ENCODE measurements around the gene CHN2. TPM values are rescaled to one million over a fixed set of nuclear protein-coding genes. Genes with fewer than 3 reads are reported as not detected.

Gene CHN2
- total RNA-seq, 1 experiment from 2014 or later: 3.5 TPM

DNA sequence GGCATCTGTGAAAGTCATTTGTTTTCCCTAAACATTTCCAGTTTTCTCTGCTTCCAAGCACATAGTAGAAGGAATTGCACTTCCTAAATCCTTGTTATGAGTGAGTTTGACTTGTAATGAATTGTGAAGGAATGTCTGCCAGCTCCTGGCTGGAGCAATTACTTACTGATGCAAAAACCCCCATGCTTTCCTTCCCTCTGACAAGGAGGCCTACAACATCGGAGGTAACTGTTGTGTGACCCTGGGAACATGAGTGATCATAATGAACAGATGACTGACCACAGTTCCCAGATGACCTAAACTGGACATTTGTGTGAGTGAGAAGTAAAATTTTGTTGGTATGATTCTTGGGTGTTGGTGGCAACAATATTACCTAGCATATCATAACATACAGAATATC, 26.9 kb upstream of the CHN2 start:
- H3K27me3 ChIP-seq: no peaks in the 10 kb centered on the region; the same call in 1 of the 2 replicates
- no peaks in the 10 kb centered on the region for H3K9me3 ChIP-seq (replicated peaks)

DNA sequence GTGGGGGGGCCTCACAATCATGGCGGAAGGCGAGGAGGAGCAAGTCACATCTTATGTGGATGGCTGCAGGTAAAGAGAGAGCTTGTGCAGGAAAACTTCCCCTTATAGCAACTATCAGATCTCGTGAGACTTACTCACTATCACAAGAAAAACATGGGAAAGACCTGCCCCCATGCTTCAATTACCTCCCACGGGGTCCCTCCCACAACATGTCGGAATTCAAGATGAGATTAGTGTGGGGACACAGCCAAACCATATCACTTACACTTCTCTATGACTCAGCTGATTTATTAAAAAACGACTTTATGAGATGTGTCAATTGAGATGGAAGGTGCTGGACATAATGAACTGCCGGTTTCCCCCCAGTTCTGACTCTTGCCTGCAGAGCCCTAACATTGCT, 23.8 kb upstream of the CHN2 start:
- Histone ChIP-seq H3K36me3 (no peaks in the 10 kb centered on the region; the same call in 1 of the 2 replicates), H3K27me3 (no peaks in the 10 kb centered on the region; the same call in 1 of the 2 replicates), H3K4me3 (no peak overlapping the region), H3K27ac (no peak overlapping the region), H3K4me1 (no peaks in the 10 kb centered on the region), H3K9me3 (replicated peaks) (no peaks in the 10 kb centered on the region)
- DNase-seq: no peak

More for the DNA sequence above, 26.9 kb upstream of the CHN2 start:
- Histone ChIP-seq H3K4me1 (no peaks in the 10 kb centered on the region), H3K36me3 (no peaks in the 10 kb centered on the region; the same call in 1 of the 2 replicates), H3K27ac (no peak overlapping the region), H3K4me3 (no peak overlapping the region)
- no peak for DNase-seq

DNA sequence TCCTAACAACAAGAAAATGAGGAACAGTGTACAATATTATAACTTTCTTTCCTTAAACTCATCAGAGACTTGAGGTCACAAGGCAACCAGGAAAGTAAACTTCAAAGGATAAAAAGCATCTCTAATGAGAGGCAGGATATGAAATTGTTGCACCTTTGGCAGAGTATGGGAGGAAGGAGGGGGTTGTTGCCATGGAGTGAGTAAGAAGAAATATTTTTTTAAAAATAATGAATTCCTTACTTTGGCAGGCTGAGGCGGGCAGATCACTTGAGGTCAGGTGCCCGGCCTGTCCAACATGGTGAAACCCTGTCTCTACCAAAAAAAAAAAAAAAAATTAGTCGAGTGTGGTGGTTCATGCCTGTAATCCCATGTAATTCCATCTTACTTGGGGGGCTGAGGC, 21.1 kb upstream of the CHN2 start:
- no peak for DNase-seq
- H3K4me1 ChIP-seq: no peaks in the 10 kb centered on the region
- no peaks in the 10 kb centered on the region; the same call in 1 of the 2 replicates for H3K27me3 ChIP-seq
- no peak overlapping the region for H3K27ac ChIP-seq
- H3K4me3 ChIP-seq: no peak overlapping the region
- no peaks in the 10 kb centered on the region; the same call in 1 of the 2 replicates for H3K36me3 ChIP-seq
- no peaks in the 10 kb centered on the region for H3K9me3 ChIP-seq (replicated peaks)

DNA sequence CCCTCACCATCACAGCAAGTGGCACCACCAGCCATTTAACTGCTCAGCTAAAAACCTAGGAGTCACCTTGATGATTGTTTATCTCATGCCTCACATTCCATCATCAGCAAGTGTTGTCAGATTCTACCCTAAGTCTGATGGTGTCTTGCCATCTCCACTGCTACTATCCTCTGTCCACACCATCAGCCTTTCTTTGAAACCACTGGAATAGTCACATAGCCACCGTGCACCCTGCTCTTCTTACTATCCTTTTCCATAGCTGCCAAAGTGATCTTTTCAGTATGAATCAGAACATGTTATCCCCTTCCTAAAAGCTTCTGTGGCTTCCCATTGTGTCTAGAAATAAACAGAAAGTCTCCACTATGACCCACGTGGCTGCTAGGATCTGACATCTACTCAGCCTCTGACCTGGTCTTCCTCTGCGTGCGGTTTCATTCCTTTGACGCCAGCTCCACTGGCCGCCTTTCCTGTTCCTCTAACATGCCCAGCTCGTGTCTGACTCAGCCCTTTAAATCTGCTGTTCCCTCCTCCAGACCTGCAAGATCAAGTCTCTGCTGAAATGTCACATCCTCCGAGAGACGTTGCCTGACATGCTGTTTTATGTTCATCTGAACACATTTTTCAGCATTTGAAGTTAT, 16.5 kb upstream of the CHN2 start:
- H3K36me3 ChIP-seq: no peaks in the 10 kb centered on the region

GRCh38 chr7:29179115-29179514, 15.5 kb upstream of the CHN2 start:
- no peak for DNase-seq

More for the DNA sequence above, 16.5 kb upstream of the CHN2 start:
- no peak for DNase-seq
- Histone ChIP-seq H3K9me3 (replicated peaks) (no peaks in the 10 kb centered on the region), H3K27me3 (no peaks in the 10 kb centered on the region), H3K27ac (no peak overlapping the region), H3K4me1 (no peaks in the 10 kb centered on the region), H3K4me3 (no peak overlapping the region)

DNA sequence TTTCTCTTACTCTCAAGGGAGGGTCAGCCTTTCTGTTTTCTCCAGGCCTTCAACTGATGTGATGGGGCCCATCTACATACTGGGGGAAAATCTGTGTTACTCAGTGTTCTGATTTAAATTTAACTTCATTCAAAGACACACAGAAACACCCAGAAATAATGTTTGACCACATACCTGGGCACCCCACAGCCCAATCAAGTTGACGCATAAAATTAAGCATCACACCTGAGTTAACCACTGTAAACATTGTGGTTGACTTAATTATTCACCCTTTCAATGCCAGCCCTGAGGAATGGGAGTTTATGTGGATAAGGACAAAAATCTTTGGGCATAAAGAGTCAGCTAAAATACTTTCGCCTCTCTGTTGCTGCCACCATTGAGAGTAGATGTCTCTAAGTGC, 10.0 kb upstream of the CHN2 start:
- Histone ChIP-seq H3K9me3 (replicated peaks) (no peaks in the 10 kb centered on the region), H3K27ac (no peak overlapping the region), H3K27me3 (no peaks in the 10 kb centered on the region), H3K4me3 (no peak overlapping the region), H3K36me3 (no peaks in the 10 kb centered on the region), H3K4me1 (no peaks in the 10 kb centered on the region)
- DNase-seq: no peak

More at GRCh38 chr7:29179115-29179514, 15.5 kb upstream of the CHN2 start:
- no peak overlapping the region for H3K27ac ChIP-seq
- H3K4me1 ChIP-seq: no peaks in the 10 kb centered on the region
- no peaks in the 10 kb centered on the region for H3K9me3 ChIP-seq (replicated peaks)
- H3K36me3 ChIP-seq: no peaks in the 10 kb centered on the region
- H3K4me3 ChIP-seq: no peak overlapping the region
- no peaks in the 10 kb centered on the region for H3K27me3 ChIP-seq

DNA sequence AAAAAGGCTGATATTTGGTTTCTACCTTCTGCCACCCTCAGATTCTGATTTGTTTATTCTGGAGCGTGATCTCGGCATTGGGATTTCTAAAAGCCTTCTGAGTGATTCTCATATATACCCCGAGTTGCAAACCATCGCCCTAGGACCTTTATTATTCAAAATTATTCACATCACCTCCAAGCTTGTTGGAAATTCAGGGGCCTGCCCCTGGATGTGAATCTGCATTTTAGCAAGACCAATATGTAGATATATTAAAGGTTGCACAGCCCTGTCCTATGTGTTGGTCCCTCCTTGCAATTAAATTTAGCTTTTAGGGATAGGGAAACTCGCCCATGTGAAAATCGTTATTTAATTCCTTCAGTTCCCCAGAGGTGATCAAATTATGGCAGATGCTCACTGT, 9.0 kb upstream of the CHN2 start:
- H3K4me1 ChIP-seq: no peaks in the 10 kb centered on the region; the same call in 1 of the 2 replicates
- H3K9me3 ChIP-seq (replicated peaks): no peaks in the 10 kb centered on the region
- DNase-seq: no peak
- no peak overlapping the region for H3K4me3 ChIP-seq
- no peaks in the 10 kb centered on the region for H3K27me3 ChIP-seq
- H3K27ac ChIP-seq: no peak overlapping the region
- H3K36me3 ChIP-seq: no peaks in the 10 kb centered on the region

- H3K9me3 ChIP-seq (replicated peaks): no peaks in the 10 kb centered on the region
- H3K27me3 ChIP-seq: no peaks in the 10 kb centered on the region; the same call in 1 of the 2 replicates
- DNase-seq: peak; percentile 56 to 73
- no peaks in the 10 kb centered on the region; the same call in 1 of the 2 replicates for H3K4me1 ChIP-seq
- H3K4me3 ChIP-seq: no peak overlapping the region
- H3K27ac ChIP-seq: no peak overlapping the region
- no peaks in the 10 kb centered on the region for H3K36me3 ChIP-seq
Observed at GRCh38 chr7:29189743-29190201, 4.8 kb upstream of the CHN2 start.

GRCh38 chr7:29190349-29191045, 4.1 kb upstream of the CHN2 start:
- H3K27me3 ChIP-seq: no peaks in the 10 kb centered on the region; the same call in 1 of the 2 replicates
- no peak overlapping the region for H3K27ac ChIP-seq
- DNase-seq: peak in 1 of 2 experiments; percentile 8
- H3K4me3 ChIP-seq: no peak overlapping the region
- H3K9me3 ChIP-seq (replicated peaks): no peaks in the 10 kb centered on the region
- H3K36me3 ChIP-seq: no peaks in the 10 kb centered on the region
- H3K4me1 ChIP-seq: no peaks in the 10 kb centered on the region; the same call in 1 of the 2 replicates

- no peak overlapping the region for H3K4me3 ChIP-seq
- H3K9me3 ChIP-seq (replicated peaks): no peaks in the 10 kb centered on the region
- H3K27ac ChIP-seq: no peak overlapping the region
- H3K27me3 ChIP-seq: peaks cover 4% of the 10 kb centered on the region; the same call in 1 of the 2 replicates
- DNase-seq: no peak
- H3K36me3 ChIP-seq: no peaks in the 10 kb centered on the region
- no peaks in the 10 kb centered on the region; the same call in 1 of the 2 replicates for H3K4me1 ChIP-seq
Observed at GRCh38 chr7:29192323-29192722, 2.3 kb upstream of the CHN2 start.

- Histone ChIP-seq H3K36me3 (no peaks in the 10 kb centered on the region), H3K4me3 (no peak overlapping the region), H3K27ac (no peak overlapping the region), H3K4me1 (no peaks in the 10 kb centered on the region; the same call in 1 of the 2 replicates), H3K27me3 (peaks cover 4% of the 10 kb centered on the region; the same call in 1 of the 2 replicates), H3K9me3 (replicated peaks) (no peaks in the 10 kb centered on the region)
- DNase-seq: no peak
Observed at GRCh38 chr7:29192811-29193210, 1.8 kb upstream of the CHN2 start.

GRCh38 chr7:29193316-29194205, 1.0 kb upstream of the CHN2 start:
- Histone ChIP-seq H3K4me1 (no peaks in the 10 kb centered on the region; the same call in 1 of the 2 replicates), H3K27me3 (peaks cover 4% of the 10 kb centered on the region; the same call in 1 of the 2 replicates), H3K4me3 (no peak overlapping the region), H3K27ac (no peak overlapping the region), H3K36me3 (no peaks in the 10 kb centered on the region), H3K9me3 (replicated peaks) (no peaks in the 10 kb centered on the region)
- DNase-seq: peak in 1 of 2 experiments; percentile 6

- Histone ChIP-seq H3K27ac (no peak overlapping the region; the same call in 1 of the 2 replicates), H3K36me3 (no peaks in the 10 kb centered on the region), H3K9me3 (replicated peaks) (no peaks in the 10 kb centered on the region), H3K4me3 (peak overlapping the region; percentile 65), H3K27me3 (peaks cover 4% of the 10 kb centered on the region; the same call in 1 of the 2 replicates), H3K4me1 (no peaks in the 10 kb centered on the region; the same call in 1 of the 2 replicates)
- DNase-seq: peak; percentile 19 to 23
Observed at GRCh38 chr7:29194206-29194593, 375 bp upstream of the CHN2 start.

DNA sequence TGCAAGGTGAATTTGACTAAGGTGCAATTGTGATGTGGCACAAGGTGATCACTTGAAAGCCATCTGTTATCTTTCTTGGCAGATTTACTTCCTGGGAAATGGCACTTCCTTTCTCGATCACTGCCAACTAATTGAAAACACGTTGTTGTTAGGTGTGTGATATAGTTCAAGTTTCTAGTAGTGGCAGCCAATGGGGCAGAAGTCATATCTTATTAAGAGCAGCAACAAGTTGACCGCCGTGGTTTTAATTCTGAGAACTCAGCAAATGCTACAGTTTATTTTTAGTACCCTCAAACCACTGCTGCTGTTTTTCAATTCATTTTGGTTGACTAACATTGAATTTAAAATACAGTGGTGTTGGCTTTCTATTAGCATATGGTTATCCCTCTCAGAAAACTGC, 1.6 kb downstream of the CHN2 start:
- Histone ChIP-seq H3K27me3 (peaks cover 4% of the 10 kb centered on the region; the same call in 1 of the 2 replicates), H3K4me1 (no peaks in the 10 kb centered on the region), H3K9me3 (replicated peaks) (no peaks in the 10 kb centered on the region), H3K27ac (no peak overlapping the region), H3K36me3 (no peaks in the 10 kb centered on the region), H3K4me3 (no peak overlapping the region)
- no peak for DNase-seq

All from SJCRH30 (cell line).